T-helper 1 cell (primary cell): ENCODE measurements around the gene ATP5F1D.

Source experiments
- DNase-seq, 5 donors: peaks; one replicate each; pipeline ENCODE4 v3.0.0-alpha.2; 2012 to 2020

ATP5F1D gene

DNA sequence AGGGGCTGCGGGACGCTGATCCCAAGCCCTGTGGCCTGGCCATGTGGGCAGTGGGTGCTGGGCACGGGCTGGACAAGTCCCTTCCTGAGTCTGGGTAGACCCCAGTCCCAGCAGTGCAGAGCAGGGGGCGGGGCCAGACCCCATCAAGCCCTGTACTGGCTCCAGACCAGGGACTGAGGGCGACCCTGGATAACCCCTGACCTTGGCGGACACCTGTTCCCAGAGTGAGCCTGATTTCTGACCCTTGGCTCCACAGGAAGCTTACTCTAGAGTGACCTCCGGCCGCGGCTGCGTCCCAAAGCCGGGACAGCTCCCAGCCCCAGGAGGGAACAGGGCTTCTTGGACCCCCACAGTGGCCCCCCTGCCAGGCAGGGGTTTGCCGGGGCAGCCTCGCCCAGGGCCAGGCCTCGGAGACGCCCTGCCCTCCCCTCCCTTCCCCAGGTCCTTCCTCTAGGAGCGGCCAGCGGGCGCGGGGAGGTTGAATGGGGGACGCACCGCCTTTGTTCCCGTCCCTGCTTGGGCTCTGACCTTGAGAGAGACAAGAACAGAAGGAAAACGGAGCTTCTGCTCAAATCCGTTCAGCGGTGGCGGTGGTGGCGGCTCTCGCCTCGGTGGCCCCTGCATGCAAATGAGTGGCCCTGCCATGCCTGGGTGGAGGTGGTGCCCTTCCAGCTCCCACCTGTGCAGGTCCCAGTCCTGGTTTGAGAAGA lies 41.8 kb downstream of the ATP5F1D start:
- no peak for DNase-seq

DNA sequence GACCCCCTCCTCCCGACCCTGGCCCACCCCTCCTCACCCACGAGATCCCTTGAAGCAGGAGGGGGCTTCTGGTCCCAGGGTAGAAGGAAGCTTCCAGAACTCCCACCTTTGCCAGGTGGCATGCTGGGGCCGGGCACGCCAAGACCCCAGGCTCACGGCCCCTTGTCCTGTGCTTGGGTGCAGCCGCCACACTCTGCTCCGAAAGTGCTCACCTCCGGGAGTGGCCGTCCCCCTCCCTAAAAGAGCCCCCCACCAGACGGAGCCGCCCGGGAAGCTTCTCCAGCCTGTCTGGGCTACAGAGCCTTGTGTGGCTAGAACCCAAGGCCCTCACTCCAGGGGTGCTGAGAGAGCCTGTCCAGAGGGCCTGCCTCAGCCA lies 42.4 kb downstream of the ATP5F1D start:
- DNase-seq = no peak

DNA sequence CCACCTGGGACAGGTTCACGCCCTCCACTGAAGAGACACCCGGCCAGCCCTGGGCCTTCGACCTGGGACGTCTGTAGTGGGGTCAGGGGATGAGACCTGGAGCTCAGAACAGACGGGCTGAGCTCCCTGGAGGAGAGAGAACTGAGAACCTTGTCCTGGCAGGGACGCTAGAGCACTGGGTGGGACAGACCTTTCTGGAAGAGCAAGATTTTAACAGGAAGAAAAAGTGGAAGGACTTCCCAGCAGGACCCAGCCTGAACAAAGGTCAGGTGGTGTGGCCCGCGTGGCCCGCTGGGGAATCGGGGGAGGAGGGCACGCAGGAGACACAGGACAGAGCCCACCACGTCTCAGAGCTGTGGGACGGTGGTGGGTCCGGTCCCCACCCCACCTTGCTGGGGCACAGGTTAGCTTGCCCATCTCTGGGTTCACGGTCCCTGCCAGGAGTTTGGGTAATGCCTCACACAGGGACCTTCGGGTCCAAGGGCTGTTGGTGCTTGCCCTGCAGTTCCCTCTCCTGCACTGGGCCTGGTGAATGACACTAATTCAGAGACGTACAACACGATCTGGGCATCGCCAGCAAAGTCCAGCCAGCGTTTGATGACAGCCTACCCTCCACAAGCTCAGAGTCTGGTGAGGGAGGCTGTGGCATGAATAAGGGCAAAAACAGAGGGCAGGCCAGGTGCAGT lies 42.9 kb downstream of the ATP5F1D start:
- DNase-seq = no peak

DNA sequence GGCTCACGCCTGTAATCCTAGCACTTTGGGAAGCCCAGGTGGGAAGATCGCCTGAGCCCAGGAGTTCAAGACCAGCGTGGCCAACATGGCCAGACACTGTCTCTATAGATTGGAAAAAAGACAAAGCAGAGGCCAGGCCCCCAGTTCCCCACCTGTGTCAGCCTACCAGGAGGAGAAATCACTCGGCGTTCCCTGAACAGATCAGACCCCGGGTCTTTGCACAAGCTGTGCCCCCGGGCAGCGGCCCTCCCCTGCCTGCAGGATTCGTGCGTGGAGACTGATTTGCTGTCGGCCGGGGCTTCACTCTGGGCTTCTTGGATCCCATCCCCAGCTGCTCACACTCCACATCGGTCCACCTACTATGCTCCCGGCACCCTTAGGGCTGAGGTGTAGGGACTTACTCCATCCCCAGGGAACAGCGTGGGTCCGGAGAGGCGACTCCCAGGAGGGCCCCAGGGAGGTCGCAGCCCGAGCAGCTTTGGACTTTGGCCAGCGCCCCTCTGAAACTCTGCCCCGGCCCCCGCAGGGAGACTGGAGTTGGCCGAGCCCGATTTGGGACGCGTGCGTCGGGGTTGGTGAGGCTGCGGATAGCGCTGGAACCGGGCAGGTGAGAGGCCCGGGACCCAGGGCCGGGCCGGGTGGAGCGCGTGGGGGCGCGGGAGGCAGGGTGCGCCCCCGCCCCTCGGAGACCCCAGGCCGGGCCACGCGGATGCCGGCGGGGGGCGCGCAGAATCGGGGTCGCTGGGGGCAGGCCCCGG lies 43.6 kb downstream of the ATP5F1D start:
- DNase-seq = no peak

DNA sequence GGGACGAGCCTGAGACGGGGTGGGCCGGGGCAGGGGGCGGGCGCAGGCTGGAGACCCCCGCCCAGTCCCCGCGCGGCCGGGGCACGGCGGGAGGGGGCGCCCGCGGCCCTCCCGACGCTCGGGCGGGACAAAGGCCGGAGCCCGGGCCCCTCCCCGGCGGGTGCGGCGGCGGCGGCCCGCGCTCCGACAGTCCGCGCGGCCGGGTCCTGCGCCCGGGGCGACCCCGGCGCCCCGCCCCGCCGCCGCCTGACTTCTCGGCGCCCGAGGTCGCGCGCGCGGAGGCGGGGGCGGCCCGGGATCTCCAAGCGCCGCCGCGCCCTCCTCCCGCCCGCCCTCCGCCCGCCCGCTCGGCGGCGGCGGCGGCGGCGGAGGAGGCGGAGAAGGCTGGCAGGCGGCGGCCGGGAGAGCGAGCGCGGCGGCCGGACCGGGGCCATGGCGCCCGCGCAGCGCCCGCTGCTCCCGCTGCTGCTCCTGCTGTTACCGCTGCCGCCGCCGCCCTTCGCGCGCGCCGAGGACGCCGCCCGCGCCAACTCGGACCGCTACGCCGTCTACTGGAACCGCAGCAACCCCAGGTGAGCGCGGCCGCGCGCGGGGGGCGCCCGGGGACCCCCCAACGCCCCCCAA lies 44.3 kb downstream of the ATP5F1D start, which contains the start of gene EFNA2:
EFNA2 (plus strand) TSS at position 137 of the 624 bp plus-strand sequence; CDS start at position 433, 296 bp downstream.
- no peak for DNase-seq

DNA sequence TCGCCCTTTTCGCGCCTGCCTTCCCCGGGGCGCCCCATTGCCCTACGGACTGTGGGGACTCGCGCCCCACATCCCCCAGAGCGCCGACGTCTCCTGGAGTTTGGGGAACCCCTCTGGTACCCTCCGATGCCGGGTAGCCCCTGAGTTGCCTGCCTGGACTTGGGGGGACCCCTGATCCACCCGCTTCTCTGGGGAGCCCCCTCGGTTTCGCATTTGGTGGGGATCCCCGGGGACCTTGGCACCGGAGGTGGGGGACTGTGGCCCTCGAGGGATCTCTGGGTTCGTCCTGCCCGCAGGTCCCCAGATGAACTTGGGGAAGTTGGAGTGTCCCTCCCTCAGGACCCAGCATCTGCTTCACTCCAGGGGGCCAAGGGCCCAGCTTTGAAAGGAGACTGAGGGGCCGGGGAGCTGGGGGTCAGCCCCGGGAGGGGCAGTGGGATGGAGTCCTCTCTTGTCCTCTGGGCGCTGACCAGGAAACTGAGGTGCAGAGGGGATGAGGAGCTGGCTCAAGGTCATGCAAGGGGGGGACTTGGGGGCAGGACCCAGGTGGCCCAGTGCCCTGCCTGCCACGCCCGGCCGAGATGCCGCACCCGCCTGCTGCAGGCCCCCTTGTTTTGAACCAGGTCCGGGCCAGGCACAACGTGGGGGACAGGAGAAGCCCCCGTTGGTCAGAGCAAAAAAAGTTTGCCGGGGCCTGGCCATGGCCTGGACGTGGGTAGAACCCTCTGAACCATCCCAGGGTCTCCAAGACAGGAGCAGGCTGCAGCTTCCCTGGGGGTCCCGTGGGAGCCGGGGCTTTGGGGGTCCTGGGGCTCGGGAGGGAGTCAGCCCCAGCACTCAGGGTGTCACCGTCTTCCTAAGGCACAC lies 45.2 kb downstream of the ATP5F1D start:
- DNase-seq = no peak

DNA sequence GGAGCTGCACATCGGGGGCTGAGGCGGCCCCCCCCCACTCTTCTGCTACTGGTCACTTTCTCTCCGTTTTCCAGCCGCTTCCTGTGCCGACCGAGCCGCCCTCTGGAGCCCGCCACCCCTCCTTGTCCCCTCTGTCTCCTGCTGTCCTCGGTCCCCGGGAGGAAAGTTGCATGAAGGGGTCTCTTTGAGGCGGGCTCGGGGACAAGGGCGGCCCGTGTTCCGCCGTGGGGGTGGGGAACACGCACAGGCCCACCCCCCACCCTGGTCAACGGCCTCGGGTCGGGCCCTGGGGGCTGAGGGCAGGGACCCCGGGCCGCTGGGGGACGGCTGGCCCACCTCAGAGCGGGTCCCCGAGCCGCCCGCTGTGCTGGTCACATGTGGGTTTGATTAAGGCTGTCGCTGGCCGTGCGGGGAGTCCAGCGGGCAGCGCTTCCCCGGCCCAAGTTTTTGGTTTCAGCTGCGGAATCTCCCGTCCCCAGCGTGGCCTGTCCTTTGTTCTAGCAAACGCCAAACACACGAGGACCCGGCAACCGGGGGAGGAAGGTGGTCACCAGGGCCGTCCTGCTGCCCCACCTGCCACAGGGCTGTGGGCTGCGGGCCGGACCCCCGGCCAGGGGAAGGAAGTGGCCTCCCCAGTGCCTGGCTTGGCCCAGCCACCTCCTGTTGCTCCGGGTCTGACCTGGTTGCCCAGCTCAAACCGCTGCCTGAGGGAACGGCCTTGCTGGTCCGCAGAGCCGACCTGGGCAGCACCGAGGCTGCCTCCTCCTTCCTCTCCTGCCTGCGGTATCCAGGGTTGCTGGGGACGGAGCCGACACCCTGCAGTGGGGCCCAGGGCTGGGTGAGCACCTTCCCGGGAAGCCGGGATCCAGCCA lies 46.0 kb downstream of the ATP5F1D start:
- DNase-seq = no peak

DNA sequence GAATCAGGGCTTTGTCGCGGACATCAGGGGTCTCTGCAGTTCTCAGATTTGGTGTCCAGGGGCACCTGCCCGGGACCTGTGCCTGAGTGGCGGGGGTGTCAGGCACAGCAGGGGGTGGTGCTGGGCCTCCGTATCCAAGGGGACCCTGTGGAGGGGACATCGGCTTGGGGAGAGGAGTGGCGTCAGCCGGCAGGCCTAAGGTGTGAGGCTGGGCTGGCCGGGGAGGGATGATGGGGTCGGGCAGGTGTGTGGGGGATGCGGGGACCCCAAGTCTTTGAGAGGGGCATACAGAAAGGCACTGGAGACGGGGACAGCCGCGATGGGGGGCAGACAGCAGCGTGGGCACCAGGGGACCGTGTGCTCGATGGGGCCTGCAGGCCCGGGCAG lies 46.7 kb downstream of the ATP5F1D start:
- DNase-seq = no peak

DNA sequence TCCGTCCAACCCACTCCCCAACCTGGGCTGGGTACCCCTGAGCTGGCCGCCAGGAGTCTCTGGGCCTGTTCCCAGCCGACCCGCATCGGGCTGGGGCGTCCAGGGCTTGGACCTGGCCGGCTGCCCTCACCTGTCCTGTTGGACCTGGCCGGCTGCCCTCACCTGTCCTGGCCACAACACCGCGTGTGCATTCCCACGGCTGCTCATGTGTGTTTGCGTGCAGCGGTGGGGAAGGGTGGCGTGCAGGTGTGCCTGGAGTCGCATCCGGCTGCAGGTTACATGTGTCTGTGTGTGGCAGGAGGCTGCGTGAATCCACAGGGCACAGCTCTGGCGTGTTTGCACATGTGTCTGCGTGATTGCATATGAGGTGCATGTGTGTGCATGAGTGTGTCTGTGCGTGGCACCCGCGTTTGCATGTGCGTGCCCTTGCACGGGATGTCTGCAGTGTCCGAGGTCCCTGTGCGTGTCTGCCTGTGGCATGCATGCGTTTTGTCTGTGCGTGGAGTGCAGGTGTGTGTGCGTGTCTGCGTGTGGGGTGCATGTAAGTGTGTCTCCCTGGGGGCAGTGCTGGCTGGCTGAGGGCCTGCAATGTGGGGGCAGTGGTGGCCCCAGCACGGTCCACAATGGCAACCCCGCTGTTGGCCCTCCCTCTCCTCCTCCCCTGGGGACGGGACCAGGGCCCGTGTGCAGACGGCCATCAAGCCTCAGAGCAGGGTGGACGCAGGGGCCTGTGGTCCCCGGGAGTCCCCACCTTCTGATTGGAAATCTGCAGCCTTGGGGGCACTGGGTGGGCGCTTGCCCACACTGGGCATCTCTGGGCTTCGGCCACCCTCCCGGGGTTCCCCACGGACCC lies 47.5 kb downstream of the ATP5F1D start:
- no peak for DNase-seq

DNA sequence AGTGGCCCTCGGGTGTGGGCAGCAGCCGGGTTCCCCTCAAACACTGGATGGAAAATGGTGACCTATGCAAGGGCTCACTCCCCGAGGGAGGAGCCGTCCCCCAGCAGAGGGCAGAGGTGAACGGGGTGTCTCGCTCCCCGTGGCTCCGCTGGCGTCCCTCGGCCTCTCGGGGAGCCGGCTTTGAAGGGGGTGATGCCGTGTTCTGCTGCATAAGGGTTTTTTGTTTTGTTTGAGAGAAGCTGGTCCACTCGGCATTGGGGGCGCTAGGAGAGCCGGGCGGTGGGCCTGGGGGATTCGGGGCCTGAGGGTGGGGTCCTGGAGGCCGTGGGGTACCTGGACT lies 48.1 kb downstream of the ATP5F1D start:
- DNase-seq = no peak

DNA sequence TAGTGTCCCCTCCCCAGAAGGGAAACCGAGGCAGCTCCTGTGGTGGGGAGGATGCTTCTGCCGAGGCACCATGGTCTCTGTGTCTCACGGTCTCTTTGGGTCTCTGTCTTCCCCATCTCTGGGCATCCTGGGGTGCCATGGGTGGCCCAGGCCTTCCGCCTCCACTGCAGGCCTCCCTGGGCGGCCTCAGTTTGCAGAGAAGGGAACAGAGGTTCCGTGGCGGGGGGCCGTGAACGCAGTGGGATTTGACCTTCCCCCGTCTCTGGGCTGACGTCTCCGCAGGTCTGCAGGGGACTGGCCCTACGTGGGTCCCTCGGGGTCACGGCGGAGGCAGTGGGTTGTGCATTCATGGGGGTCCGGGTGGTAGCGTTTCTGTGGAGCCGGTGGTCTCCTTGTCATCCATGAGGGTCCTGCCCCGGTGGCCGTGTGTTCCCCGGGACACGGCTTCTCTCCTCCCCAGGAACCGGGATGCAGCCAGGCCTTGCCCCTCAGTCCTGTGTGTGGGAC lies 48.7 kb downstream of the ATP5F1D start:
- no peak for DNase-seq

DNA sequence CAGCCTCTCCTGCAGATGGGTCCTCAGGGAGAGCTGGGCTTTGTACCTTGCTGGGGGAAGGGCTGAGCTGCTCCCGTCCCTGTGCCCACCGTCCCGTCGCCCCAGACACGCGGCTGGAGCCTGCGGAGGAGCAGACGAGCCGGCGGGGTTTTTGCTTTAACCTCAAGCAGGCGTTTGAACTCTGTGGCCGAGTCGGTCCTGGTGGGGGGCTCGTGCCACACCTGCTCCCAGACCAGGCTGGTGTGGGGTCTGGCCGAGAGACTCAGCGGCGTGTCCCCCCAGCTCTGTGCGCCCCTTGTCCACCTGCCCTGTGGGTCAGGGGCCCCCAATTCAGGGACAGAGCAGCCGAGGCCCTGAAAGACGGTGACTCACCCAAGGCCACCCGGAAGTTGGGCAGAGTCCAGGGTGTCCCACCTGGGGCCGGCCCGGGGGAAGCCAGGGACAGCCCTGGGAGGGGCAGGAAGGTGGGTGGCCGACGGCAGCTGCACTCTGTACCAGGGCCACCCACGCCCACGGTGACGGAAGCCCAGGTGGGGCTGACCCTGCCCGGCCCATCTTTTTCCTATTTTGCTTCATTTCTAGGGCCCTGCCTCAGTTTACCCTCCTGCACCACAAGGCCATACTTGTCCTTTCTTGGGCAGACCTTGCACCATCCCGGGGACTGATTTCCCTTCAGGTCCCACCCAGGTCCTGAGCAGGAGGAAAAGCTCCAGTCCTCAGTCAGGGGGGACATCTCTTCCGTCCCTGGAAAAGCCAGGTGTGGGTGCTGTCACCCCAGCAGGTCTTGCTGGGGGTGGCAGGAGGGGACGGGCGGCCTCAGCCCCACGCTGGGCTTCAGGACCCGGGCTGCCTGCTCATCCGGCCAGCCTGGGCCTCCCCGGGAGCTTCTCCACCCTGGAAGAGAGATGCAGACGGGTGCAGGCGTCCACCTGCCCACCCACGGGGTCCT lies 49.4 kb downstream of the ATP5F1D start:
- no peak for DNase-seq

DNA sequence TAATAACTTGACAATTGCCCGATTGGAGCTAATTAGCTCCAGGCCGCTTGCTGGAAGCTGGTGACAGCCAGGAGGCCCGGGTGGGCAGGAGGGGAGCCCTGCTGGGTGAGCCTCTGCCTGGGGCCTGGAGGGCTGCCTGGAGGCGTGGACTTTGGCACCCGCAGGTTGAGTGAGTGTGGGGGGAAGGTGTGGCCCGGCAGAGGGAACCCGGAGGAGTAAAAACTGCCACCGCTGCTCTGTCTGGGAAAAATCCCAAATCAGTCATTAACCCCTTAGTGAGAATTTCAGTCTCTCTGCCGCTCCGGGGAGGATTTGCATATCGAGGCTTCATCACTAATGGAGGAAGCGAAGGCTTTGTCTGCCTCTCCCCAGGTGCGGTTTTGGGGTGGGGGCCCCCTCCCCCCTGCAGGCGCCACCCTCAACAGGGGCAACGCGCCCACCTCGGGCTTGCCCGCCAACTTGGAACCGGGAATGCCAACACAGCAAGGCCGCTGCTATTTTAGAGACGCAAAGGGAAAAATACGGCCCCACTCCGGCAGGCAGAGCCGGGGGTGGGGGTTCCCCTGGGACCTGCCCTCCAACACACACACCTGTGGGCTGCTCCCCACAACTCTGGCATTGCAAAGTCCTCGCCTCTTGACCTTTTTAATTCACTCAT lies 50.3 kb downstream of the ATP5F1D start:
- DNase-seq = no peak

DNA sequence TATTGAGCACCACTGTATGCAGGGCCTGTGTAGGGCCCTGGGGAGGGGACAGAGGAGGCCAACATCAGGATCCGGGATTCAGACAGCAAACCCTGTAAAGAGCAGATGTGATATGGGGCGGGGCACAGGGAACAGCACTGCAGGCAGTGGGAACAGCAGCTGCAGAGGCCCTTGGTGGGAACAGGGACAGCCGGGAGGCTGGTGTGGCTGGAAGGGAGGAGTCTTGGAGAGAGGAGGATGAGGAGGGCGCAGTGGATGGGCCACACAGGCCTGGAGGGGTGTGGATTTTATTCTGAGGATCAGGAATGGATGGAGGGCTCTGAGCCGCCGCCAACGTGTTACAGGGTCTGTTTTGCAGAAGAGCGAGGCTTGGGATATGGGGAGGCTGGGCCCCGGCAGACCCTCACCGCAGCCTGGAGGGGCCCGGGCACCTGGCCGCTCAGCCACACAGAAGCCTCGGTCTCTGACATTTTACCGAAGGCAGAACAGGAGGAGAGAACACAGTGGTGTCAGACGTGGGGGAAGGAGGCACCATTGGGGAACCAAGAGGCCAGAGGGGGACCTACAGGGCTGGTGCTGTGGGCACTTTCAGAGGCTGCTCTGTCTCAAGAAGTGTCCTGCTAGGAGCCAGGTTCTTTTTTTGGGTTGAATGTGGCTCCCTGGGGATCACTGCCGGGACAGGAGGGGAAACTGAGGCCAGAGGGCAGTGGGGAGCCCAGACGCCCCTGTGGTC lies 51.0 kb downstream of the ATP5F1D start:
- no peak for DNase-seq

DNA sequence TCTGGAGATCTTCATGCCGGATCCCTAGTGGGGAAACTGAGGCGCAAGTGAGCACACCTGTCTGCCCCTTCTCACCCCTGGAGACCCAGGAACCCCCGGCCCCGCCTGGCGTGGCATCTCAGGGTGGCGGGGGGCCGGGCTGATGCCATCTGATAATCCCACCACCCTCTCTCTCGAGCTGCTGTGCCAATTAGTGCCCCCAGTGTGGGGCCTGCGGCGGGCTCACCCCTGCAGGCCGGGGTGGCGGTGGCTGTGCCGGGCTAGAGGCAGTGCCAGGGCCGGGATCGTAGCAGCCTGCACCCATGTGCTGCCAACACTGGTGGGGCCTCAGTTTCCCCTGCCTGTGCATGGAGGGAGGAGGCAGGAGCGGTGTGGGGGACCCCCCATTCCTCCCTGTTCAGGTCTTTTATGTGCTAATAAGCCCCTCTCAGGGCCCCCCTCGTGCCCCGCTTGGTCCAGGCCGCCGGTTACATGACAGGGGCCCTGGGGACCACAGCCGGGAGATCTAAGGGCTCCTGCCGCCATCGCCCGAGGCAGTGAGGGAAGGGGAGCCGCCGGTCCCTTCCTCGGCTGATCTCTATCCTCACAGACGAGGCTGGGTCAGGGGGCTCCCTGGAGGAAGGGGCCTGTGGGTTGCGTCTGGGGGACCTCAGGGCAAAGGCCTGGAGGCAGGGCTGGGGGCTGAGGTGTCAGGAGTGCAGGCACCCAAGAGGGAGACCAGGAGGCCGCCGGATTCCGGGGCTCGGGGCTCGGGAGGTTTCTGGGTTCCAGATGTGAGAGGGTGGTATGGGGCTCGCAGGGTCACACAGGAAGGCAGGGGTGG lies 52.4 kb downstream of the ATP5F1D start:
- no peak for DNase-seq
